Right lobe of liver (tissue), 6 donors: ENCODE results near the gene CACNA2D4. TPM values are rescaled to one million over a fixed set of nuclear protein-coding genes. Genes with fewer than 3 reads are reported as not detected.

ENCODE experiments used
- ATAC-seq, 4 donors: fragments of 200-7000 bp; cut with Tn5 transposase; one replicate each; pipeline ENCODE4 v1.9.1; 2020; ENCODE audit warnings: mild to moderate bottlenecking in 4 of 4, moderate library complexity in 4 of 4
- DNase-seq, 3 donors: peaks; one replicate each; pipeline ENCODE4 v3.0.0-alpha.2; 2020
- H3K27ac ChIP-seq, 3 donors: fragments of 200-600 bp; one replicate each; pipeline ENCODE4 v1.8.0; 2022
- H3K27me3 ChIP-seq, 2 donors: fragments of 200-600 bp; one replicate each; pipeline ENCODE4 v1.8.0; 2022
- H3K36me3 ChIP-seq, 4 donors: fragments of 200-600 bp; sonication (generic) in 1 of 4; one replicate each; pipeline versions ENCODE4 v1.5.1 to v1.8.0; 2017 to 2022; ENCODE audit warnings: control low read depth in 1 of 4
- H3K4me1 ChIP-seq, 4 donors: fragments of 200-600 bp; sonication (generic) in 1 of 4; one replicate each; pipeline versions ENCODE4 v1.5.1 to v1.8.0; 2017 to 2022; ENCODE audit warnings: control low read depth in 1 of 4
- H3K4me3 ChIP-seq, 3 donors: fragments of 200-600 bp; one replicate each; pipeline ENCODE4 v1.8.0; 2022
- H3K9me3 ChIP-seq, 4 donors: fragments of 200-600 bp; sonication (generic) in 1 of 4; one replicate each; pipeline versions ENCODE4 v1.5.1 to v1.8.0; 2017 to 2022; ENCODE audit warnings: control low read depth in 1 of 4
- CTCF ChIP-seq, 4 donors: fragments of 200-600 bp in 3 of 4; fragments of 450-650 bp in 1 of 4; IDR thresholded peaks; one replicate each; pipeline versions ENCODE4 v1.5.1 to v1.8.0; 2016 to 2022; ENCODE audit warnings: antibody characterized with exemption in 4 of 4, mild to moderate bottlenecking in 2 of 4
- POLR2A ChIP-seq: fragments of 450-650 bp; IDR thresholded peaks from one replicate; pipeline ENCODE4 v1.6.1; 2017; ENCODE audit warnings: antibody characterized with exemption, mild to moderate bottlenecking
- WGBS: methylation state at CpG from one replicate; pipeline ENCODE4 v1.1.6; 2018; ENCODE audit warnings: low coverage, low lambda C conversion rate; ENCODE audit not compliant: insufficient coverage; ENCODE audit errors: missing lambda C conversion rate; 5-methylcytosine and 5-hydroxymethylcytosine counted together
- intact Hi-C, 2 donors: fragments of 100-400 bp; cut with DNase I; formaldehyde crosslinking; loops; one replicate each; pipeline versions ENCODE4 v1.11.2 to v1.14.1; 2022
- total RNA-seq, 6 experiments: library from RNA; depleted of rRNA in 2 of 6; stranded (reverse); fragments of >200 nt in 2 of 6; fragmentation: NEBNext Ultra II Directional in 3 of 6; extraction: Animal tissue kit (Norgen Biotek cat#: 25700) in 3 of 6; gene quantifications; one replicate each; pipeline versions ENCODE4 v1.1.0 to v1.2.4, GENCODE V29; 2016 to 2023
- donor health status: DM: no; HTN: yes; CAD: no.
- donor health status: DM: no; HTN: no; CAD: no.
- donor health status: DM: no; HTN: no; CAD: no.
- donor health status: DM: no; HTN: yes; CAD: no.
- donor health status: DM: no; HTN: yes; CAD: no.

The CACNA2D4 gene
- total RNA-seq, 6 experiments from 2014 or later, result 0.87 to 1.9 (median 0.96) TPM

GRCh38 chr12:1911598-1912575 lies 6.6 kb downstream of the CACNA2D4 start:
- intact Hi-C loops, result loop anchor here in 1 of 2 donors (10.0 kb wide), 1 partner anchor 87 kb away; the partner anchor contains the start of gene LRTM2
- Histone ChIP-seq H3K4me3 (no peak overlapping the region), H3K4me1 (no peaks in the 10 kb centered on the region), H3K27ac (no peak overlapping the region), H3K27me3 (no peaks in the 10 kb centered on the region), H3K36me3 (no peaks in the 10 kb centered on the region), H3K9me3 (no peaks in the 10 kb centered on the region)
- TF ChIP-seq POLR2A, result no peak
- TF ChIP-seq CTCF (IDR thresholded peaks at IDR 0.05), result no peak
- ATAC-seq (no peak), DNase-seq (peak in 1 of 3 donors; percentile 35)
- WGBS, result 58% methylated on average over 4 of the region's 16 CpGs

- no peaks in the 10 kb centered on the region for H3K9me3 ChIP-seq
- H3K4me1 ChIP-seq, result no peaks in the 10 kb centered on the region
- no peak overlapping the region for H3K27ac ChIP-seq
- DNase-seq (no peak), ATAC-seq (no peak)
- WGBS, result 63% methylated on average over 3 of the region's 3 CpGs
- H3K27me3 ChIP-seq, result no peaks in the 10 kb centered on the region
- intact Hi-C loops, result loop anchor here in 1 of 2 donors (10.0 kb wide), 1 partner anchor 86 kb away; the partner anchor contains the start of gene LRTM2
- TF ChIP-seq CTCF (IDR thresholded peaks at IDR 0.05), result no peak
- TF ChIP-seq POLR2A, result no peak
- no peak overlapping the region for H3K4me3 ChIP-seq
- no peaks in the 10 kb centered on the region for H3K36me3 ChIP-seq
Observed at GRCh38 chr12:1910468-1910867, 8.0 kb downstream of the CACNA2D4 start.

GRCh38 chr12:1908758-1909157 lies 9.7 kb downstream of the CACNA2D4 start:
- Histone ChIP-seq H3K4me1 (no peaks in the 10 kb centered on the region), H3K27ac (no peak overlapping the region), H3K27me3 (no peaks in the 10 kb centered on the region), H3K9me3 (peaks cover 0 to 5% (median 0%) of the 10 kb centered on the region in 4 donors), H3K4me3 (no peak overlapping the region), H3K36me3 (no peaks in the 10 kb centered on the region)
- intact Hi-C loops, result no loop called here
- 93% methylated on average over 6 of the region's 26 CpGs for whole genome bisulfite sequencing
- ATAC-seq (no peak), DNase-seq (peak in 2 of 3 donors; percentile 37 to 43)
- no peak for TF ChIP-seq CTCF (IDR thresholded peaks at IDR 0.05)
- no peak for TF ChIP-seq POLR2A

GRCh38 chr12:1907652-1908611 lies 10.5 kb downstream of the CACNA2D4 start:
- ATAC-seq, result peak in 3 of 4 donors; percentile 12 to 45 (median 24)

More at GRCh38 chr12:1907652-1908611, 10.5 kb downstream of the CACNA2D4 start:
- intact Hi-C loops, result no loop called here
- H3K4me3 ChIP-seq, result no peak overlapping the region
- DNase-seq, result peak in 2 of 3 donors; percentile 37 to 51
- TF ChIP-seq POLR2A (no peak), CTCF (IDR thresholded peaks at IDR 0.05) (no peak)
- peaks cover 0 to 5% (median under 1%) of the 10 kb centered on the region in 4 donors for H3K9me3 ChIP-seq
- WGBS, result 40% methylated on average over 25 of the region's 67 CpGs
- no peaks in the 10 kb centered on the region for H3K36me3 ChIP-seq
- no peak overlapping the region for H3K27ac ChIP-seq
- H3K4me1 ChIP-seq, result no peaks in the 10 kb centered on the region
- no peaks in the 10 kb centered on the region for H3K27me3 ChIP-seq
